GM19467 (cell line): ENCODE results near the gene NFAM1.

Experiments used
- ATAC-seq: cut with Tn5 transposase; IDR thresholded peaks from one replicate; pipeline ENCODE4 v1.9.1; 2021; ENCODE audit warnings: mild to moderate bottlenecking, moderate library complexity; ENCODE audit not compliant: unreplicated experiment

NFAM1 gene

GRCh38 chr22:42363892-42364291, 68.3 kb downstream of the NFAM1 start:
- no peak for ATAC-seq

GRCh38 chr22:42361523-42361922, 70.7 kb downstream of the NFAM1 start:
- ATAC-seq: no peak

GRCh38 chr22:42360348-42360747, 71.9 kb downstream of the NFAM1 start:
- ATAC-seq: no peak

- ATAC-seq: no peak
Observed at GRCh38 chr22:42358643-42359558, 73.3 kb downstream of the NFAM1 start.

GRCh38 chr22:42357634-42358296, 74.4 kb downstream of the NFAM1 start:
- no peak for ATAC-seq

- no peak for ATAC-seq
Observed at GRCh38 chr22:42357221-42357620, 75.0 kb downstream of the NFAM1 start.

- no peak for ATAC-seq
Observed at GRCh38 chr22:42356533-42356932, 75.7 kb downstream of the NFAM1 start.

GRCh38 chr22:42353883-42354727, 78.1 kb downstream of the NFAM1 start:
- ATAC-seq: no peak

GRCh38 chr22:42350373-42350772, 81.8 kb downstream of the NFAM1 start:
- no peak for ATAC-seq

- no peak for ATAC-seq
Observed at GRCh38 chr22:42347281-42347824, 84.8 kb downstream of the NFAM1 start.

GRCh38 chr22:42346722-42347121, 85.5 kb downstream of the NFAM1 start:
- no peak for ATAC-seq

- no peak for ATAC-seq
Observed at GRCh38 chr22:42345458-42345857, 86.7 kb downstream of the NFAM1 start.

- ATAC-seq: no peak
Observed at GRCh38 chr22:42344361-42344905, 87.8 kb downstream of the NFAM1 start.

- ATAC-seq: no peak
Observed at GRCh38 chr22:42343531-42344081, 88.6 kb downstream of the NFAM1 start.

- ATAC-seq: no peak
Observed at GRCh38 chr22:42343121-42343454, 89.1 kb downstream of the NFAM1 start.

- ATAC-seq: no peak
Observed at GRCh38 chr22:42342426-42343120, 89.6 kb downstream of the NFAM1 start.

GRCh38 chr22:42341779-42342178, 90.4 kb downstream of the NFAM1 start:
- ATAC-seq: no peak

GRCh38 chr22:42340829-42341383, 91.3 kb downstream of the NFAM1 start:
- ATAC-seq: no peak

- no peak for ATAC-seq
Observed at GRCh38 chr22:42340150-42340549, 92.1 kb downstream of the NFAM1 start.

- ATAC-seq: no peak
Observed at GRCh38 chr22:42338479-42338878, 93.7 kb downstream of the NFAM1 start.
